Retinal pigment epithelial cell (primary cell): ENCODE results near the gene DICER1.

Experiments
- DNase-seq: peaks from one replicate; pipeline ENCODE4 v3.0.0-alpha.2; 2010; ENCODE audit warnings: low read depth
- H3K4me3 ChIP-seq: 2 replicates; pipeline ENCODE4 v1.5.1; 2011; ENCODE audit warnings: mild to moderate bottlenecking, low read length, control low read depth, moderate library complexity
- CTCF ChIP-seq: conservative IDR thresholded peaks from 2 replicates; pipeline ENCODE4 v1.5.1; 2011; ENCODE audit warnings: low read depth, low read length, control low read depth, inconsistent platforms

The DICER1 gene

GRCh38 chr14:95068080-95068479 lies 89.2 kb downstream of the DICER1 start:
- H3K4me3 ChIP-seq, result no peak overlapping the region
- no peak for TF ChIP-seq CTCF
- DNase-seq, result no peak

GRCh38 chr14:95067526-95067925 lies 89.8 kb downstream of the DICER1 start:
- no peak for DNase-seq
- no peak for TF ChIP-seq CTCF
- H3K4me3 ChIP-seq, result no peak overlapping the region

GRCh38 chr14:95066427-95066986 lies 90.8 kb downstream of the DICER1 start:
- H3K4me3 ChIP-seq, result no peak overlapping the region
- no peak for DNase-seq
- no peak for TF ChIP-seq CTCF

- TF ChIP-seq CTCF, result no peak
- no peak overlapping the region for H3K4me3 ChIP-seq
- no peak for DNase-seq
Measured at GRCh38 chr14:95065411-95065810, 91.9 kb downstream of the DICER1 start.

GRCh38 chr14:95064734-95065133 lies 92.6 kb downstream of the DICER1 start:
- H3K4me3 ChIP-seq, result no peak overlapping the region
- no peak for TF ChIP-seq CTCF
- DNase-seq, result no peak

GRCh38 chr14:95064256-95064655 lies 93.1 kb downstream of the DICER1 start:
- no peak for DNase-seq
- no peak for TF ChIP-seq CTCF
- no peak overlapping the region for H3K4me3 ChIP-seq

- no peak for TF ChIP-seq CTCF
- DNase-seq, result no peak
- H3K4me3 ChIP-seq, result no peak overlapping the region
Measured at GRCh38 chr14:95063391-95063790, 93.9 kb downstream of the DICER1 start.
